HG03097 (cell line): ENCODE results near the gene CCND1.

Source experiments
- ATAC-seq: cut with Tn5 transposase; IDR thresholded peaks from one replicate; pipeline ENCODE4 v1.9.1; 2021; ENCODE audit not compliant: unreplicated experiment, low FRiP score

Gene CCND1

GRCh38 chr11:69651834-69652620, 11.1 kb downstream of the CCND1 start:
- no peak for ATAC-seq

DNA sequence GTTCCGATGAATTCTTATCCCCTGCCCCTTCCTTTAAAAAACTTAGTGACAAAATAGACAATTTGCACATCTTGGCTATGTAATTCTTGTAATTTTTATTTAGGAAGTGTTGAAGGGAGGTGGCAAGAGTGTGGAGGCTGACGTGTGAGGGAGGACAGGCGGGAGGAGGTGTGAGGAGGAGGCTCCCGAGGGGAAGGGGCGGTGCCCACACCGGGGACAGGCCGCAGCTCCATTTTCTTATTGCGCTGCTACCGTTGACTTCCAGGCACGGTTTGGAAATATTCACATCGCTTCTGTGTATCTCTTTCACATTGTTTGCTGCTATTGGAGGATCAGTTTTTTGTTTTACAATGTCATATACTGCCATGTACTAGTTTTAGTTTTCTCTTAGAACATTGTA, 12.0 kb downstream of the CCND1 start:
- ATAC-seq, result no peak

- ATAC-seq, result no peak
Observed at GRCh38 chr11:69653406-69653960, 12.5 kb downstream of the CCND1 start.

DNA sequence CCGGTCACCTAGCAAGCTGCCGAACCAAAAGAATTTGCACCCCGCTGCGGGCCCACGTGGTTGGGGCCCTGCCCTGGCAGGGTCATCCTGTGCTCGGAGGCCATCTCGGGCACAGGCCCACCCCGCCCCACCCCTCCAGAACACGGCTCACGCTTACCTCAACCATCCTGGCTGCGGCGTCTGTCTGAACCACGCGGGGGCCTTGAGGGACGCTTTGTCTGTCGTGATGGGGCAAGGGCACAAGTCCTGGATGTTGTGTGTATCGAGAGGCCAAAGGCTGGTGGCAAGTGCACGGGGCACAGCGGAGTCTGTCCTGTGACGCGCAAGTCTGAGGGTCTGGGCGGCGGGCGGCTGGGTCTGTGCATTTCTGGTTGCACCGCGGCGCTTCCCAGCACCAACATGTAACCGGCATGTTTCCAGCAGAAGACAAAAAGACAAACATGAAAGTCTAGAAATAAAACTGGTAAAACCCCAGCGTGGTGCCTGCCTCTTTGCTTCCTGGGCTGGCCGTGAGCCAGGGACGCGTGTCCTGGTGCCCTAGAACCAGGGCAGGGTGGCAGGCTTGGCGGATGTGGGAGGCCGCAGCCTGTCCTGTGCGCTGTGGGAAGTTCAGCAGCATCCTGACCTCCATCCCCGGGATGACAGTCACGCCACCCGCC, 13.2 kb downstream of the CCND1 start:
- no peak for ATAC-seq

- no peak for ATAC-seq
Observed at GRCh38 chr11:69654660-69655478, 13.9 kb downstream of the CCND1 start.

DNA sequence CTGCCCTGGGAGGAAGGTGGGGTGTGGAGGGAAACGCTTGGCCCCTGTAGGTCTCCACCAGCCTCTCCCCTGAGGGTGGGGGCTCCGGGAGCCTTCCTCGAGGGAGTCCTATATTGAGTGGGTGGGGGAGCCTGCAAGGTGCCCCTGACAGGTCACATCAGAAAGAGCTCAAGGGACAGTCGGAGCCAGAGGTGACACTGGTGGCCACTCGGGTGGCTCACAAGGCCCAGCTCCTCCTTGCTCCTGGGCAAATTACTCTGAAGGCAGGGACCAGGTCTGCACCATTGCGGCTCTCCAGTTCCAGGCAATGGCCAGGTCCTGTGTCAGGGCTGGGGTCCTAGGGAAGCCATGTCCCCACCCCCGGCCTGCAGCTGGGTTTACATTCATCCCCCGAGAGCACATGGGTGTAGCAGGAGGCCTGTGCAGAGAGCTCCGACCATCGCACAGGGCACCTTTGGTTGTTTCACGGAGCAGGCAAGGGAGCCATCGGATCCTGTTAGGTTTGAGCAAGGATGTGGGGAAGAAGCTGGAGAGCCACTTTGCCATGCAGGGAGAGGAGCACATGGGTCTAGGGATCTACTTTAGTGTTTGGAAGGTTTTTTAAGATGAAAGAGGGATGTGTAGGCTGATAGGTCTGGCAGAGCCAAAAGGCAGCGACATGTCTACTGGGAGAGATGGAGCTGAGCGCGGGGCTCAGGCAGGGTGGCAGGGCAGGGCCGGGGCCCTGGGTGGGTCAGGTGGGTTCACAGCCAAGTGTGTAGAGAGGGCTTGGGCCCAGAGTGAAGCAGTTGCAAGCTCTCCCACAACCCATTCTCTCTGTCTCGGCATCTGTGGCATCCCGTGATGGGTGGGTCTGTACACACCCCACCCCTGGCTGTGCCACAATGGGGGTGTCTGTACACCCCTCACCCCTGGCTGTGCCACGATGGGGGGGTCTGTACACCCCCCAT, 14.8 kb downstream of the CCND1 start:
- no peak for ATAC-seq

- no peak for ATAC-seq
Observed at GRCh38 chr11:69656536-69657455, 15.8 kb downstream of the CCND1 start.

DNA sequence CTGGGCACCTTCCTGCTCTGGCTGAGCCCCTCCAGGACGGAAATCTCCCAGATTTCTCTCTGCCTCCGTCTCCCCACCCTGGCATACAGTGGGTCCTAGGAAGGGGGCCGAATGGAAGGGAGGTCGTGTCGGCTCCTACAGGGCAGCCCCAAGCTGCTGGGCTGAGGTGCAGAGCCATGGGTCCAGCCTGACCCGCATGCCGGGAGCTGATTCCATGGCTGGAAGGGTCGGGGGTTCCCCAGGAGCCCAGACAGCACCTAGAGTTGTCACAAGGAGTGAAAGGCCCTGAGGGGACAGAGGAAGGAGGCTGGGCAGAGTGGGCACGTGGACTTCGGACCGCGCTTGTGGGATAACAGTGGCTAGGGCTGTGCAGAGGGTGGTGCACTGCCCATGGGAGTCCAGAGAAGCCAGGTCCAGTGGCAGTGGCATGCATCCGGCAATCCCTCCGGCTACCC, 16.5 kb downstream of the CCND1 start:
- ATAC-seq, result no peak

- no peak for ATAC-seq
Observed at GRCh38 chr11:69657911-69658625, 17.1 kb downstream of the CCND1 start.

DNA sequence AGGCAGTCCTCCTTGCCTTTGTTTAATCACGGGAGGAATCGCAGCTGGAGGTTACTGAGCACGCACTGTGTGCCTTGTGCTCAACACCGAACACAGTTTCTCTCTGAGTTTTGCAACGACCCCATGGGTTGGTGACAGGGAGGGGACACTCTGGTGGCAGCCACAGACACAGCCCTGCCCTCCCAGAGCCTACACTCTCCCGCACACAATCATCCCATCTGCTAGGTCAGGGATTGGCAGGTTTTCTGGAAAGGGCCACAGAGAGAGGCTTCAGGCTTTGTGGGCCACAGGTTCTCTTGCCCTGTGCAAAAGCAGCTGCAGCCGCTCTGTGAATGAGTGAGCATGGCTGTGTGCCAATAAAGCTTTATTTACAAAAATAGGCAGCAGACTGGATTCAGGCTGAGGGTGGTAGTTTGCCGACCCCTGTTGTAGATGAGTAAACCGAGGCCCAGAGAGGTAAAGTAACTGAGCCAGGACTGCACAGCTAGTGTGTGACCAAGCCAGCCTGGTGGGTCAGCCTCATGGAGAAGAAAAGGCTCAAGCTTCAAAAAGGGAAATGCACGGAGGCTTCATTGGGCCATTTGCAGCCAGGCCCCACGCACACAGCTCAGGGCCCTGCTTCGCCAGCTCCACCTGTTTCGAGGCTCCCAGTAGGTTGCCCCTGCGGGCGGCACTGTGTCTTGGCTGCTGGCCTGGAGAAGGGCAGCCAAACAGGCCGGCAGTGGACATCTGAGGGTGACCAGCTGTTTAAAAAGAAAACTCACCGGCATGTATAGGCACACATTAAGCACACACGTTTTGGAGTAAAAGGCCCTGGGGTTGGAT, 17.9 kb downstream of the CCND1 start:
- no peak for ATAC-seq

DNA sequence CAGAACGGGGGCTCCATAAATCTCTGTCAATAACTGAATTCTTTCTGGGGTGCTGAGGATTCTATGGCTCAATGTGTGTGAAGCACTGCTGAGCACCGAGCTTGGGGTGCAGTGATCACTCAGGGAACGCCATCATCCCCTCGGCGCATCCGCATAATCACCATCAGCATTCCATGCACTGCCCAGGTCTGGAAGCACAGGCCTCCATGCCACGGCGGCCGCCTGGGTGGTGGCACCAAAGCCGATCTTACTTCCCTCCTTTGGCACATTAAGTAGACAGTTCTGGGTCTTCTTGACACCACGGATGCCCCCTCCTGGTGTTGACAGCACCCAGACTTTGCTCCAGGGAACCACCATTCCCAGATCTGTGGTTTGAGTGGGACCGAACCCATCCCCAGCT, 18.6 kb downstream of the CCND1 start:
- ATAC-seq, result no peak

DNA sequence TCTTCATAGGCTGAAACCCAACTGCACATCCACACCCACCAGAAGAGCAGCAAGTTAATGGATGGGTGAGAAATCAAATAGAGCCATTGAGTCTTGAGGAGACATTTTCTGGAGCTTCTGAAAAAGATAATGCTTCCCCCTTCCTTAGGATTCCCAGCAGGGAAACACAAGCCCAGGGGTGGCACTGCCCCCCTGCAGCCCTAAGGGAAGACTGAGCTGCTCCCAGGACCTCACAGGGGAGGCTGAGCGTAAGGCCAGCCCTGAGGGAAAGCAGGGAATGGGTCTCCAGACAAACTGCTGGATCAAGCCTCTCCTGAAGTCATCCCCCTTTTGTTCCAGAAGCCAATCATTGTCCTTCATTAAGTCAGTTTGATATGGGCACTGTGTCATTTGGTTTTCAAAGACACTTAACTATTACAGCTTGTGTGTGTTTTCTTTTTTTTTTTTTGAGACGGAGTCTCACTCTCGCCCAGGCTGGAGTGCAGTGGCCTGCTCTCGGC, 19.1 kb downstream of the CCND1 start:
- no peak for ATAC-seq

DNA sequence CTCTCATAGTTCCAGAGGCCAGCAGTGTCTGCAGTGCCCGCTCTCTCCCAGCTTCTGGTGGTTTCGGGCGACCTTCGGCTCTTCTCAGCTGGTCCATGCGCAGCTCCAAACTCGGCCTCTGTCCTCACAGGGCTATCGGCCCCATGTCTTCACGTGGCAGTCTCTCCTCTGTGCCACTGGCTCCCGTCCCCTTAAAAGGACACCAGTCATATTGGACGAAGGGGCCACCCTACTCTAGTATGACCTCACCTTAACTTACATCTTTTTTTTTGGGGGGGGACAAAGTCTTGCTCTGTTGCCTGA, 20.4 kb downstream of the CCND1 start:
- no peak for ATAC-seq

DNA sequence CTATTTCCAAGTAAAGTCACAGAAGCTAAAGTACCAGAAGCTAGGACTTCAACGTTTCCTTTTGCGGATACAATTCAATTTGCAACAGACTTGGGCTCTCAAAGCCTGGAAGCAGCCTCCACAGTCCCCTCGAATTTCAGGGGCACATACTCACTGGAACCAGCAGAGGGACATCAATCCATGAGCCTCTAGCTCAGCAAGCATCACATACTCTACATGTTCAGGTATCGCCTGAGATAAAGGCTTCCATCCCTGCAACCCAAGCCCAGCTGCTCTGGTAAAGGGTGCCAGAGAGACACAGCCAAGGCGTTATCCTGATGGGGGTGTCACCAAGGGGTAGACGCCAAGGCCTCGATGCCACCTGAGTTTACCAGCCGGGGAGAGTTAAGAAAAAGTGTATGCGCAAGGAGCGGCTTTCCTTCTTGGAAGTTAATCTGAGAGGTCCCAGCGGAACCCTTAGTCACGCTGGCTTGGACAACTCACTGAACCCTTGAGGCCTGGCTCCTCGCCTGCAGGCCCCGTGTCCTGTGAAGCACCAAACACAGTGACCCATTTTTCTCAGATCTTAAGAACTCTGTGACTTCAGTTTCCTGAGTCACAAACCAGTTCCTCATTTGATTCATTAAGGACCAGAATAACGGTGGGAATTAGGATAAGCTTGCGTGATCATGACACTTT, 21.2 kb downstream of the CCND1 start:
- ATAC-seq, result no peak

- ATAC-seq, result no peak
Observed at GRCh38 chr11:69662806-69663205, 21.9 kb downstream of the CCND1 start.

DNA sequence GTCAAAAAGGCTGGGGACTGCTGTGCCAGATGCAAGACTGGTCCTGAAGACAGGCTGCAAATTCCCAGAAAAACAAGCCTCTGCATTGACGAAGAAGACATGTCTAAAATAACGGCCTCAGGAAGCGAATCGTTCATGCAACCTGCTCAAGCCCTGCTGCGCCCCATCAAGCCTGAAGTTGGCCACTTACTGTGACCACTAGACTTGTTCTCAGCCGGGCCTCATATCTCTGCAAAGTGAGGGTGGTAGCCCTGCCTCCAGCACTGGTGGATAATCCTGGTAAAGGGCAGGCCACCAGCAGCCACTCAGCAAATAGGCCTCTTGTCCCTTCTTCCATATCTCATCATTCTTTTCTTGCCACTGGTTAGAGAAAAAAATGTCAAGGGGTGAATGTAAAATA, 22.4 kb downstream of the CCND1 start:
- ATAC-seq, result no peak
